HEK293 (cell line): ENCODE results near the gene LYL1.

ENCODE experiments used
- HOXC10 ChIP-seq: sonication (generic); formaldehyde crosslinking; IDR thresholded peaks from 2 replicates; pipeline ENCODE4 v1.8.1; 2023; ENCODE audit warnings: mild to moderate bottlenecking, missing genetic modification reagents
- PATZ1 ChIP-seq: fragments of 450-650 bp; formaldehyde crosslinking; IDR thresholded peaks from 2 replicates; pipeline ENCODE4 v1.5.1; 2016; ENCODE audit warnings: missing biosample characterization, missing genetic modification characterization
- PRDM2 ChIP-seq: fragments of 450-650 bp; formaldehyde crosslinking; IDR thresholded peaks from 2 replicates; pipeline ENCODE4 v1.5.1; 2016; ENCODE audit warnings: missing biosample characterization, missing genetic modification characterization, borderline replicate concordance
- ZBTB26 ChIP-seq: fragments of 450-650 bp; formaldehyde crosslinking; optimal IDR thresholded peaks from 2 replicates; pipeline ENCODE3; 2016; ENCODE audit warnings: missing biosample characterization, mild to moderate bottlenecking, missing genetic modification characterization
- ZBTB6 ChIP-seq: fragments of 450-650 bp; formaldehyde crosslinking; IDR thresholded peaks from 2 replicates; pipeline ENCODE4 v1.5.1; 2017; ENCODE audit warnings: missing biosample characterization, missing genetic modification characterization
- ZEB2 ChIP-seq: fragments of 450-650 bp; formaldehyde crosslinking; IDR thresholded peaks from 2 replicates; pipeline ENCODE4 v1.5.1; 2016; ENCODE audit warnings: missing biosample characterization, missing genetic modification characterization
- ZFP37 ChIP-seq: fragments of 450-650 bp; formaldehyde crosslinking; IDR thresholded peaks from 2 replicates; pipeline ENCODE4 v1.5.1; 2016; ENCODE audit warnings: missing biosample characterization, missing genetic modification characterization
- ZNF114 ChIP-seq: fragments of 450-650 bp; formaldehyde crosslinking; IDR thresholded peaks from 2 replicates; pipeline ENCODE4 v1.5.0; 2017; ENCODE audit warnings: missing biosample characterization, missing genetic modification characterization
- ZNF266 ChIP-seq: fragments of 450-650 bp; formaldehyde crosslinking; IDR thresholded peaks from 2 replicates; pipeline ENCODE4 v1.5.1; 2016; ENCODE audit warnings: missing biosample characterization, missing genetic modification characterization, low read depth
- ZNF341 ChIP-seq: fragments of 450-650 bp; formaldehyde crosslinking; IDR thresholded peaks from 2 replicates; pipeline ENCODE4; 2016; ENCODE audit warnings: low read depth, missing biosample characterization, missing genetic modification characterization
- ZNF362 ChIP-seq: fragments of 450-650 bp; formaldehyde crosslinking; IDR thresholded peaks from 2 replicates; pipeline ENCODE4 v1.5.1; 2016; ENCODE audit warnings: missing biosample characterization, missing genetic modification characterization
- ZNF366 ChIP-seq: fragments of 450-650 bp; formaldehyde crosslinking; conservative IDR thresholded peaks from 2 replicates; pipeline ENCODE4 v1.5.1; 2016; ENCODE audit warnings: missing biosample characterization, missing genetic modification characterization
- ZNF37A ChIP-seq: fragments of 450-650 bp; IDR thresholded peaks from 2 replicates; pipeline ENCODE4 v1.5.1; 2018; ENCODE audit warnings: missing biosample characterization, missing genetic modification characterization
- ZNF391 ChIP-seq: fragments of 450-650 bp; formaldehyde crosslinking; IDR thresholded peaks from 2 replicates; pipeline ENCODE4 v1.5.1; 2016; ENCODE audit warnings: low read depth, missing biosample characterization, missing genetic modification characterization, borderline replicate concordance
- ZNF473 ChIP-seq: fragments of 450-650 bp; formaldehyde crosslinking; IDR thresholded peaks from 2 replicates; pipeline ENCODE4 v1.5.1; 2017; ENCODE audit warnings: missing biosample characterization, missing genetic modification characterization
- ZNF488 ChIP-seq: fragments of 450-650 bp; formaldehyde crosslinking; IDR thresholded peaks from 2 replicates; pipeline ENCODE4 v1.5.1; 2016; ENCODE audit warnings: missing biosample characterization, missing genetic modification characterization
- ZNF660 ChIP-seq: fragments of 450-650 bp; IDR thresholded peaks from 2 replicates; pipeline ENCODE4 v1.5.1; 2018; ENCODE audit warnings: missing biosample characterization, mild to moderate bottlenecking, missing genetic modification characterization
- ZNF670 ChIP-seq: fragments of 450-650 bp; formaldehyde crosslinking; IDR thresholded peaks from 2 replicates; pipeline ENCODE4 v1.5.1; 2016; ENCODE audit warnings: missing biosample characterization, missing genetic modification characterization, low read depth
- ZNF701 ChIP-seq: fragments of 450-650 bp; formaldehyde crosslinking; IDR thresholded peaks from 2 replicates; pipeline ENCODE4 v1.5.1; 2016; ENCODE audit warnings: missing biosample characterization, missing genetic modification characterization
- ZNF768 ChIP-seq: fragments of 450-650 bp; formaldehyde crosslinking; IDR thresholded peaks from 2 replicates; pipeline ENCODE4 v1.5.1; 2018; ENCODE audit warnings: missing biosample characterization, mild to moderate bottlenecking, missing genetic modification characterization
- ZSCAN18 ChIP-seq: fragments of 450-650 bp; formaldehyde crosslinking; IDR thresholded peaks from 2 replicates; pipeline ENCODE4 v1.5.1; 2016; ENCODE audit warnings: missing biosample characterization, missing genetic modification characterization

LYL1 gene

GRCh38 chr19:13151605-13152355 lies 49.1 kb upstream of the LYL1 start (continued):
- TF ChIP-seq ZBTB26 (peak; percentile 86), ZNF114 (tag by site-specific recombination) (no peak), ZBTB6 (tag by site-specific recombination) (no peak), ZNF341 (tag by site-specific recombination) (peak; percentile 83), ZNF266 (tag by site-specific recombination) (no peak), ZNF366 (tag by site-specific recombination) (peak; percentile 87), ZNF473 (no peak), ZNF670 (no peak), HOXC10 (no peak), ZNF701 (tag by site-specific recombination) (no peak), ZNF37A (no peak), ZNF391 (tag by site-specific recombination) (no peak; the same call in 1 of the 2 replicates), PATZ1 (tag by site-specific recombination) (peak; percentile 89), ZNF768 (tag by site-specific recombination) (no peak), ZNF660 (peak; percentile 84), ZEB2 (tag by site-specific recombination) (peak; percentile 62), PRDM2 (tag by site-specific recombination) (no peak), ZNF362 (tag by site-specific recombination) (no peak), ZSCAN18 (tag by site-specific recombination) (no peak), ZNF488 (tag by site-specific recombination) (no peak), ZFP37 (tag by site-specific recombination) (no peak)
